SK-N-MC (cell line): Measurements from ENCODE around the gene MIGA1.

Experiments used
- DNase-seq: peaks from one replicate; pipeline ENCODE4 v3.0.0-alpha.2; 2011; ENCODE audit warnings: low read depth, low spot score
- H3K27ac ChIP-seq: fragments of 200-600 bp; sonication (generic); 2 replicates; pipeline ENCODE4 v1.5.1; 2016; ENCODE audit warnings: mixed run types
- H3K36me3 ChIP-seq: fragments of 200-600 bp; sonication (generic); 2 replicates; pipeline ENCODE4 v1.6.1; 2017; ENCODE audit warnings: antibody characterized with exemption, low read length, mixed read lengths; ENCODE audit not compliant: insufficient read depth
- H3K4me3 ChIP-seq: fragments of 200-600 bp; sonication (generic); 2 replicates; pipeline ENCODE4 v1.5.1; 2016
- H3K9ac ChIP-seq: fragments of 200-600 bp; sonication (generic); 2 replicates; pipeline ENCODE4 v1.8.0; 2017; ENCODE audit warnings: mixed run types, mixed read lengths; ENCODE audit not compliant: insufficient read length
- H3K9me3 ChIP-seq: fragments of 200-600 bp; sonication (generic); 2 replicates; pipeline ENCODE4 v1.6.1; 2017; ENCODE audit warnings: low read depth, mild to moderate bottlenecking, antibody characterized with exemption, low read length, moderate library complexity, mixed read lengths
- EZH2 ChIP-seq: fragments of 200-600 bp; sonication (generic); IDR thresholded peaks from one replicate; pipeline ENCODE4 v1.6.1; 2017; ENCODE audit warnings: antibody characterized with exemption
- FOXP2 ChIP-seq: optimal IDR thresholded peaks from 2 replicates; pipeline ENCODE3; 2011; ENCODE audit warnings: mild to moderate bottlenecking, moderate library complexity; ENCODE audit not compliant: insufficient read depth; ENCODE audit errors: extremely low read length, control extremely low read depth
- POLR2AphosphoS5 ChIP-seq: IDR thresholded peaks from 2 replicates; pipeline ENCODE4 v1.6.1; 2012; ENCODE audit warnings: mild to moderate bottlenecking, low read depth, low read length, borderline replicate concordance

The MIGA1 gene

GRCh38 chr1:77850082-77850481, 70.6 kb downstream of the MIGA1 start:
- Histone ChIP-seq H3K9ac (no peak overlapping the region), H3K36me3 (peaks cover 3% of the 10 kb centered on the region; the same call in 1 of the 2 replicates), H3K27ac (no peak overlapping the region), H3K9me3 (no peaks in the 10 kb centered on the region), H3K4me3 (no peak overlapping the region)
- DNase-seq = no peak
- TF ChIP-seq FOXP2 (no peak), POLR2AphosphoS5 (no peak), EZH2 (no peak)

GRCh38 chr1:77857552-77857951, 78.1 kb downstream of the MIGA1 start:
- Histone ChIP-seq H3K4me3 (no peak overlapping the region), H3K36me3 (no peaks in the 10 kb centered on the region), H3K9me3 (no peaks in the 10 kb centered on the region), H3K9ac (no peak overlapping the region), H3K27ac (no peak overlapping the region)
- TF ChIP-seq FOXP2 = no peak
- no peak for TF ChIP-seq EZH2
- TF ChIP-seq POLR2AphosphoS5 = no peak
- DNase-seq = no peak

GRCh38 chr1:77858725-77859124, 79.3 kb downstream of the MIGA1 start:
- TF ChIP-seq POLR2AphosphoS5 = no peak
- H3K9ac ChIP-seq = no peak overlapping the region
- DNase-seq = no peak

GRCh38 chr1:77859248-77859647, 79.8 kb downstream of the MIGA1 start:
- Histone ChIP-seq H3K4me3 (no peak overlapping the region), H3K36me3 (no peaks in the 10 kb centered on the region), H3K9ac (no peak overlapping the region), H3K9me3 (no peaks in the 10 kb centered on the region), H3K27ac (no peak overlapping the region)
- TF ChIP-seq POLR2AphosphoS5 (no peak), EZH2 (no peak), FOXP2 (no peak)
- no peak for DNase-seq

More at GRCh38 chr1:77858725-77859124, 79.3 kb downstream of the MIGA1 start:
- Histone ChIP-seq H3K9me3 (no peaks in the 10 kb centered on the region), H3K27ac (no peak overlapping the region), H3K36me3 (no peaks in the 10 kb centered on the region), H3K4me3 (no peak overlapping the region)

- no peak overlapping the region for H3K4me3 ChIP-seq
- TF ChIP-seq POLR2AphosphoS5 (no peak), FOXP2 (no peak), EZH2 (no peak)
- H3K9me3 ChIP-seq = no peaks in the 10 kb centered on the region
- no peak overlapping the region for H3K9ac ChIP-seq
- DNase-seq = no peak
- H3K27ac ChIP-seq = no peak overlapping the region
- no peaks in the 10 kb centered on the region; the same call in 1 of the 2 replicates for H3K36me3 ChIP-seq
Measured at GRCh38 chr1:77866296-77866695, 86.8 kb downstream of the MIGA1 start.

GRCh38 chr1:77872645-77873044, 93.2 kb downstream of the MIGA1 start:
- no peak for DNase-seq
- H3K9me3 ChIP-seq = no peaks in the 10 kb centered on the region
- no peak overlapping the region for H3K9ac ChIP-seq
- no peak overlapping the region for H3K27ac ChIP-seq
- H3K36me3 ChIP-seq = no peaks in the 10 kb centered on the region
- no peak overlapping the region for H3K4me3 ChIP-seq
- TF ChIP-seq POLR2AphosphoS5 = no peak
- no peak for TF ChIP-seq EZH2
- TF ChIP-seq FOXP2 = no peak

- TF ChIP-seq EZH2 = no peak
- no peak for TF ChIP-seq FOXP2
- no peak for TF ChIP-seq POLR2AphosphoS5
- Histone ChIP-seq H3K27ac (no peak overlapping the region), H3K4me3 (no peak overlapping the region), H3K9me3 (no peaks in the 10 kb centered on the region), H3K36me3 (no peaks in the 10 kb centered on the region), H3K9ac (no peak overlapping the region)
- DNase-seq = no peak
Measured at GRCh38 chr1:77873461-77873860, 94.0 kb downstream of the MIGA1 start.

GRCh38 chr1:77874804-77875445, 95.5 kb downstream of the MIGA1 start:
- Histone ChIP-seq H3K9ac (no peak overlapping the region), H3K9me3 (no peaks in the 10 kb centered on the region), H3K36me3 (no peaks in the 10 kb centered on the region), H3K4me3 (no peak overlapping the region), H3K27ac (no peak overlapping the region; the same call in 1 of the 2 replicates)
- peak; percentile 28 for DNase-seq
- TF ChIP-seq POLR2AphosphoS5 = no peak

GRCh38 chr1:77876884-77877283, 97.4 kb downstream of the MIGA1 start:
- H3K9me3 ChIP-seq = no peaks in the 10 kb centered on the region
- DNase-seq = no peak
- H3K36me3 ChIP-seq = no peaks in the 10 kb centered on the region
- H3K27ac ChIP-seq = no peak overlapping the region
- no peak overlapping the region for H3K9ac ChIP-seq
- TF ChIP-seq FOXP2 = no peak
- H3K4me3 ChIP-seq = no peak overlapping the region
